Thymus (tissue), 11 donors: ENCODE results near the gene PPT1. TPM values are rescaled to one million over a fixed set of nuclear protein-coding genes. Genes with fewer than 3 reads are reported as not detected.
A peak's percentile ranks its signal among the peaks of the same experiment; 100 is the strongest.
"Not testable (repeated sequence)": the region's sequence is repeated elsewhere in the genome, so short reads cannot be mapped to it uniquely, and the experiment has no call there.

ENCODE experiments used
- DNase-seq, 9 donors: peaks; one replicate each; pipeline ENCODE4 v3.0.0-alpha.2; 2013; ENCODE audit warnings: low spot score in 9 of 9, low read depth in 6 of 9, missing footprints in 1 of 9
- H3K27ac ChIP-seq, 2 donors: one replicate each; pipeline ENCODE4 v1.5.1; 2013; ENCODE audit warnings: control low read depth in 1 of 2, low read depth in 1 of 2, low read length in 1 of 2, mild to moderate bottlenecking in 1 of 2, moderate library complexity in 1 of 2
- H3K27me3 ChIP-seq, 2 donors: one replicate each; pipeline ENCODE4 v1.5.1; 2013; ENCODE audit warnings: low read length in 1 of 2; ENCODE audit not compliant: control insufficient read depth in 2 of 2, insufficient read depth in 1 of 2
- H3K36me3 ChIP-seq, 2 donors: one replicate each; pipeline ENCODE4 v1.5.1; 2013; ENCODE audit warnings: low read length in 1 of 2, mild to moderate bottlenecking in 1 of 2, moderate library complexity in 1 of 2; ENCODE audit not compliant: control insufficient read depth in 2 of 2, insufficient read depth in 2 of 2
- H3K4me1 ChIP-seq, 2 donors: one replicate each; pipeline ENCODE4 v1.5.1; 2013; ENCODE audit warnings: low read length in 2 of 2; ENCODE audit not compliant: control insufficient read depth in 2 of 2, insufficient read depth in 2 of 2
- H3K4me3 ChIP-seq, 2 donors: one replicate each; pipeline ENCODE4 v1.5.1; 2013; ENCODE audit warnings: low read length in 2 of 2, control low read depth in 1 of 2, mild to moderate bottlenecking in 1 of 2
- H3K9me3 ChIP-seq, 2 donors: one replicate each; pipeline ENCODE4 v1.5.1; 2013; ENCODE audit warnings: low read length in 1 of 2, mild to moderate bottlenecking in 1 of 2; ENCODE audit not compliant: control insufficient read depth in 2 of 2, insufficient read depth in 1 of 2
- WGBS: extraction: QIAGEN DNeasy Blood & Tissue Kit; methylation state at CpG from one replicate; pipeline ENCODE4 v1.1.7; 2013; 5-methylcytosine and 5-hydroxymethylcytosine counted together
- polyA plus RNA-seq: library from polyadenylated mRNA; stranded (reverse); fragments of 200-250 nt; gene quantifications from one replicate; pipeline ENCODE4 v1.2.3, GENCODE V29; 2013
- total RNA-seq: library from RNA; stranded (reverse); fragments of 120-200 nt; gene quantifications from one replicate; pipeline ENCODE4 v1.2.4, GENCODE V29; 2013
- donor health status: healthy.

PPT1 gene
- total and polyA plus RNA-seq, 2 donors = 81.5 to 97.3 TPM

- DNase-seq = no peak
- WGBS = 96% methylated on average over 1 of the region's 1 CpG
- Histone ChIP-seq H3K4me1 (peaks cover 0 to 4% of the 10 kb centered on the region in 2 donors), H3K4me3 (no peak overlapping the region), H3K27me3 (no peaks in the 10 kb centered on the region), H3K9me3 (no peaks in the 10 kb centered on the region), H3K36me3 (no peaks in the 10 kb centered on the region), H3K27ac (no peak overlapping the region)
These were observed 5.0 kb upstream of the PPT1 start for GRCh38 chr1:40102038-40102437.

- Histone ChIP-seq H3K4me1 (peaks cover 0 to 9% of the 10 kb centered on the region in 2 donors), H3K27me3 (no peaks in the 10 kb centered on the region), H3K27ac (no peak overlapping the region), H3K4me3 (peak overlapping the region; percentile 72 to 75), H3K36me3 (peaks cover 0 to 9% of the 10 kb centered on the region in 2 donors), H3K9me3 (no peaks in the 10 kb centered on the region)
- WGBS = 12% methylated on average over 9 of the region's 9 CpGs
- DNase-seq = peak in 1 of 9 donors; percentile 47
These were observed 441 bp downstream of the PPT1 start for GRCh38 chr1:40096646-40096976.

GRCh38 chr1:40095806-40096205 is 1.2 kb downstream of the PPT1 start:
- peaks cover 0 to 9% of the 10 kb centered on the region in 2 donors for H3K4me1 ChIP-seq
- peaks cover 0 to 15% of the 10 kb centered on the region in 2 donors for H3K36me3 ChIP-seq
- H3K27ac ChIP-seq = no peak overlapping the region
- no peaks in the 10 kb centered on the region for H3K27me3 ChIP-seq
- H3K4me3 ChIP-seq = no peak overlapping the region
- H3K9me3 ChIP-seq = no peaks in the 10 kb centered on the region
- 98% methylated on average over 3 of the region's 3 CpGs for WGBS
- no peak for DNase-seq

- H3K4me3 ChIP-seq = no peak overlapping the region
- H3K36me3 ChIP-seq = peaks cover 4 to 24% of the 10 kb centered on the region in 2 donors
- DNase-seq = no peak
- H3K4me1 ChIP-seq = peaks cover 0 to 9% of the 10 kb centered on the region in 2 donors
- H3K9me3 ChIP-seq = no peaks in the 10 kb centered on the region
- no peak overlapping the region for H3K27ac ChIP-seq
- H3K27me3 ChIP-seq = no peaks in the 10 kb centered on the region
- 72% methylated on average over 4 of the region's 4 CpGs for WGBS
These were observed 2.5 kb downstream of the PPT1 start for GRCh38 chr1:40094466-40095110.

- no peaks in the 10 kb centered on the region for H3K27me3 ChIP-seq
- H3K4me3 ChIP-seq = no peak overlapping the region
- H3K4me1 ChIP-seq = peaks cover 0 to 9% of the 10 kb centered on the region in 2 donors
- 79% methylated on average over 6 of the region's 6 CpGs for WGBS
- H3K36me3 ChIP-seq = peaks cover 11 to 36% of the 10 kb centered on the region in 2 donors
- no peak for DNase-seq
- no peaks in the 10 kb centered on the region for H3K9me3 ChIP-seq
- H3K27ac ChIP-seq = no peak overlapping the region
These were observed 4.1 kb downstream of the PPT1 start for GRCh38 chr1:40092706-40093639.

- H3K36me3 ChIP-seq = peaks cover 11 to 43% of the 10 kb centered on the region in 2 donors
- no peaks in the 10 kb centered on the region for H3K9me3 ChIP-seq
- WGBS = 99% methylated on average over 2 of the region's 2 CpGs
- H3K27me3 ChIP-seq = no peaks in the 10 kb centered on the region
- no peak overlapping the region for H3K4me3 ChIP-seq
- peaks cover 0 to 5% of the 10 kb centered on the region in 2 donors for H3K4me1 ChIP-seq
- no peak for DNase-seq
- H3K27ac ChIP-seq = no peak overlapping the region
These were observed 4.8 kb downstream of the PPT1 start for GRCh38 chr1:40092241-40092640.

- peaks cover 13 to 53% of the 10 kb centered on the region in 2 donors for H3K36me3 ChIP-seq
- no peak for DNase-seq
- H3K4me1 ChIP-seq = no peaks in the 10 kb centered on the region
- no peak overlapping the region for H3K4me3 ChIP-seq
- no peak overlapping the region for H3K27ac ChIP-seq
- H3K27me3 ChIP-seq = no peaks in the 10 kb centered on the region
- WGBS = 93% methylated on average over 5 of the region's 5 CpGs
- H3K9me3 ChIP-seq = no peaks in the 10 kb centered on the region
These were observed 6.2 kb downstream of the PPT1 start for GRCh38 chr1:40090652-40091355.

GRCh38 chr1:40084750-40085149 is 12.3 kb downstream of the PPT1 start:
- not testable (repeated sequence) for H3K4me3 ChIP-seq, H3K9me3 ChIP-seq, H3K27me3 ChIP-seq, H3K4me1 ChIP-seq, DNase-seq, H3K27ac ChIP-seq
- WGBS = 45% methylated on average over 11 of the region's 11 CpGs
- peaks cover 20 to 44% of the 10 kb centered on the region in 2 donors for H3K36me3 ChIP-seq

GRCh38 chr1:40081871-40082270 is 15.2 kb downstream of the PPT1 start:
- H3K4me3 ChIP-seq = no peak overlapping the region
- H3K27ac ChIP-seq = no peak overlapping the region
- DNase-seq = no peak
- no peaks in the 10 kb centered on the region for H3K9me3 ChIP-seq
- H3K27me3 ChIP-seq = no peaks in the 10 kb centered on the region
- 78% methylated on average over 7 of the region's 7 CpGs for WGBS
- peaks cover 18 to 39% of the 10 kb centered on the region in 2 donors for H3K36me3 ChIP-seq
- no peaks in the 10 kb centered on the region for H3K4me1 ChIP-seq
